GM12892 (cell line): ENCODE measurements around the gene BRD7.

Source experiments
- POLR2AphosphoS5 ChIP-seq: IDR thresholded peaks from 2 replicates; pipeline ENCODE4 v1.6.1; 2011; ENCODE audit warnings: low read depth, low read length, control low read depth
- TAF1 ChIP-seq: IDR thresholded peaks from 2 replicates; pipeline ENCODE4 v1.6.1; 2011; ENCODE audit warnings: low read depth, mild to moderate bottlenecking, control low read depth, low read length, borderline replicate concordance

GRCh38 chr16:50322333-50322732, 46.5 kb downstream of the BRD7 start:
- TF ChIP-seq POLR2AphosphoS5 = no peak
- no peak for TF ChIP-seq TAF1
